Measurements from ENCODE around the gene BIK.

Gene BIK

GRCh38 chr22:43164636-43165035 is 54.1 kb downstream of the BIK start:
- no peak for DNase-seq

GRCh38 chr22:43166132-43166930 is 55.8 kb downstream of the BIK start:
- DNase-seq = no peak

- DNase-seq = no peak
Observed at GRCh38 chr22:43167001-43167589, 56.5 kb downstream of the BIK start.

- no peak for DNase-seq
Observed at GRCh38 chr22:43168471-43169309, 58.1 kb downstream of the BIK start.

- no peak for DNase-seq
Observed at GRCh38 chr22:43169310-43170130, 59.0 kb downstream of the BIK start.

- DNase-seq = no peak
Observed at GRCh38 chr22:43170131-43170480, 59.6 kb downstream of the BIK start.

GRCh38 chr22:43171019-43171491 is 60.5 kb downstream of the BIK start:
- no peak for DNase-seq

GRCh38 chr22:43171607-43172006 is 61.1 kb downstream of the BIK start:
- no peak for DNase-seq

- no peak for DNase-seq
Observed at GRCh38 chr22:43172191-43172590, 61.6 kb downstream of the BIK start.

GRCh38 chr22:43173566-43173965 is 63.0 kb downstream of the BIK start:
- DNase-seq = no peak

GRCh38 chr22:43173976-43174720 is 63.6 kb downstream of the BIK start:
- DNase-seq = no peak

- DNase-seq = no peak
Observed at GRCh38 chr22:43174941-43175531, 64.5 kb downstream of the BIK start.

- no peak for DNase-seq
Observed at GRCh38 chr22:43176090-43176489, 65.5 kb downstream of the BIK start.

GRCh38 chr22:43177479-43177878 is 66.9 kb downstream of the BIK start:
- no peak for DNase-seq

Data from SIG-M5 (cell line).